OCI-LY3 (cell line): ENCODE data around the gene NRP1.

Experiments
- CTCF ChIP-seq: fragments of 200-600, 300-600 bp; sonication (generic); IDR thresholded peaks from 2 replicates; pipeline ENCODE4 v1.5.1; 2014; ENCODE audit warnings: antibody characterized with exemption, low read length, low read depth
- EZH2phosphoT487 ChIP-seq: fragments of 200-600 bp; shearing (Covaris generic); IDR thresholded peaks from 2 replicates; pipeline ENCODE4 v1.6.1; 2018; ENCODE audit warnings: antibody characterized with exemption, mixed run types, low read depth

GRCh38 chr10:33350041-33350440, 15.6 kb upstream of the NRP1 start:
- TF ChIP-seq CTCF = no peak
- TF ChIP-seq EZH2phosphoT487 = no peak
